GM18498 (cell line): ENCODE data around the gene ZMYND10.

Source experiments
- ATAC-seq: cut with Tn5 transposase; IDR thresholded peaks from one replicate; pipeline ENCODE4 v1.9.1; 2021; ENCODE audit warnings: mild to moderate bottlenecking, moderate library complexity; ENCODE audit not compliant: unreplicated experiment

Gene ZMYND10

GRCh38 chr3:50292159-50293078 lies 53.1 kb downstream of the ZMYND10 start, which contains the start of gene IFRD2:
TSS of gene IFRD2 (minus strand) at chr3:50292429. CDS start at chr3:50292274, 155 bp downstream.
- peak; percentile 95 for ATAC-seq
